ENCODE results near the gene CKLF. TPM values are rescaled to one million over a fixed set of nuclear protein-coding genes. Genes with fewer than 3 reads are reported as not detected.
A peak's percentile ranks its signal among the peaks of the same experiment; 100 is the strongest.

Gene CKLF
- total RNA-seq, 1 experiment from 2014 or later, result 47.9 TPM

GRCh38 chr16:66605979-66606751 lies 53.8 kb downstream of the CKLF start:
- Histone ChIP-seq H3K36me3 (ENCODE audit: insufficient read depth, low read length, poor library complexity, severe bottlenecking) (peaks cover 24% of the 10 kb centered on the region), H3K4me3 (ENCODE audit: low read depth, low read length, poor library complexity, severe bottlenecking) (peak overlapping the region; percentile 95), H3K27ac (ENCODE audit: low read depth, low read length, poor library complexity, severe bottlenecking) (peak overlapping the region; percentile 80), H3K4me1 (ENCODE audit: insufficient read depth, low read length, poor library complexity, severe bottlenecking) (peaks cover 19% of the 10 kb centered on the region), H3K9me3 (ENCODE audit: low read depth, low read length, poor library complexity, severe bottlenecking) (no peaks in the 10 kb centered on the region), H3K27me3 (replicated peaks; ENCODE audit: insufficient read depth, low read depth, low read length, poor library complexity) (no peaks in the 10 kb centered on the region)
- CTCF ChIA-PET, result interaction anchor here (0.6 kb wide), 1 partner anchor 233 kb away, joined by 9 read pairs; no protein-coding TSS in a partner anchor
- POLR2A ChIA-PET (ENCODE audit: low non-redundant PET), result no interaction called here
- no peak for DNase-seq (ENCODE audit: low spot score)
- BruUV-seq (replicated peaks), result TSS peak; percentile 49
- TF ChIP-seq CTCF (conservative IDR thresholded peaks at IDR 0.05; ENCODE audit: low read depth, low read length), result no peak
- no peak for TF ChIP-seq EZH2 (IDR thresholded peaks at IDR 0.05; ENCODE audit: borderline replicate concordance, low read depth, low read length, poor library complexity, severe bottlenecking)
- intact Hi-C loops (cut with micrococcal nuclease; ENCODE audit: unreplicated experiment), result loop anchor here (2.0 to 5.0 kb wide), 2 partner anchors 199 to 261 kb away; no protein-coding TSS in a partner anchor

- H3K27me3 ChIP-seq (replicated peaks; ENCODE audit: insufficient read depth, low read depth, low read length, poor library complexity), result no peaks in the 10 kb centered on the region
- H3K4me1 ChIP-seq (ENCODE audit: insufficient read depth, low read length, poor library complexity, severe bottlenecking), result peaks cover 18% of the 10 kb centered on the region
- CTCF ChIA-PET, result interaction anchor here (0.6 to 1.3 kb wide), 11 partner anchors 8 to 259 kb away, joined by 3 to 20 read pairs (median 3); no protein-coding TSS in a partner anchor
- TF ChIP-seq EZH2 (IDR thresholded peaks at IDR 0.05; ENCODE audit: borderline replicate concordance, low read depth, low read length, poor library complexity, severe bottlenecking) (no peak), CTCF (conservative IDR thresholded peaks at IDR 0.05; ENCODE audit: low read depth, low read length) (peak; percentile 95)
- no peaks in the 10 kb centered on the region for H3K9me3 ChIP-seq (ENCODE audit: low read depth, low read length, poor library complexity, severe bottlenecking)
- H3K27ac ChIP-seq (ENCODE audit: low read depth, low read length, poor library complexity, severe bottlenecking), result no peak overlapping the region
- H3K4me3 ChIP-seq (ENCODE audit: low read depth, low read length, poor library complexity, severe bottlenecking), result no peak overlapping the region
- POLR2A ChIA-PET (ENCODE audit: low non-redundant PET), result no interaction called here
- BruUV-seq (replicated peaks), result no TSS peak
- intact Hi-C loops (cut with micrococcal nuclease; ENCODE audit: unreplicated experiment), result loop anchor here (5.0 kb wide), 1 partner anchor 259 kb away; no protein-coding TSS in a partner anchor
- peak; percentile 83 for DNase-seq (ENCODE audit: low spot score)
- peaks cover 43% of the 10 kb centered on the region for H3K36me3 ChIP-seq (ENCODE audit: insufficient read depth, low read length, poor library complexity, severe bottlenecking)
These were observed 56.1 kb downstream of the CKLF start for GRCh38 chr16:66608241-66609138.

- POLR2A ChIA-PET (ENCODE audit: low non-redundant PET), result no interaction called here
- Histone ChIP-seq H3K4me3 (ENCODE audit: low read depth, low read length, poor library complexity, severe bottlenecking) (no peak overlapping the region), H3K4me1 (ENCODE audit: insufficient read depth, low read length, poor library complexity, severe bottlenecking) (peaks cover 12% of the 10 kb centered on the region), H3K9me3 (ENCODE audit: low read depth, low read length, poor library complexity, severe bottlenecking) (no peaks in the 10 kb centered on the region), H3K27me3 (replicated peaks; ENCODE audit: insufficient read depth, low read depth, low read length, poor library complexity) (no peaks in the 10 kb centered on the region), H3K36me3 (ENCODE audit: insufficient read depth, low read length, poor library complexity, severe bottlenecking) (peaks cover 46% of the 10 kb centered on the region), H3K27ac (ENCODE audit: low read depth, low read length, poor library complexity, severe bottlenecking) (no peak overlapping the region)
- CTCF ChIA-PET, result interaction anchor here (0.6 to 1.3 kb wide), 10 partner anchors 8 to 259 kb away, joined by 3 to 20 read pairs (median 3); no protein-coding TSS in a partner anchor
- intact Hi-C loops (cut with micrococcal nuclease; ENCODE audit: unreplicated experiment), result loop anchor here (5.0 kb wide), 1 partner anchor 258 kb away; no protein-coding TSS in a partner anchor
- TF ChIP-seq CTCF (conservative IDR thresholded peaks at IDR 0.05; ENCODE audit: low read depth, low read length) (no peak), EZH2 (IDR thresholded peaks at IDR 0.05; ENCODE audit: borderline replicate concordance, low read depth, low read length, poor library complexity, severe bottlenecking) (no peak)
- BruUV-seq (replicated peaks), result no TSS peak
- DNase-seq (ENCODE audit: low spot score), result no peak
These were observed 56.7 kb downstream of the CKLF start for GRCh38 chr16:66609139-66609510.

All from A673 (cell line).